Measurements from ENCODE around the gene ARHGAP27. TPM values are rescaled to one million over a fixed set of nuclear protein-coding genes. Genes with fewer than 3 reads are reported as not detected.
A peak's percentile ranks its signal among the peaks of the same experiment; 100 is the strongest.

ARHGAP27 gene
- total and polyA plus RNA-seq, 2 of the 4 experiments (the other 2 are of a cell fraction) = under 0.01 to 0.89 TPM

GRCh38 chr17:45386178-45386577, 46.5 kb downstream of the ARHGAP27 start:
- no peak overlapping the region for H3K56ac ChIP-seq (ENCODE audit: extremely low read depth, insufficient read depth, low read length)
- intact Hi-C loops (cut with micrococcal nuclease) (loop anchor here (5.0 kb wide), 1 partner anchor 94 kb away; no protein-coding TSS in a partner anchor), in situ Hi-C loops (cut with MboI; ENCODE audit: low sequenced_read_pairs) (loop anchor here (5.0 kb wide), 2 partner anchors 109 to 169 kb away; no protein-coding TSS in a partner anchor), dilution Hi-C loops (cut with HindIII; ENCODE audit: low sequenced_read_pairs, unreplicated experiment) (no loop called here)
- H2AK5ac ChIP-seq (ENCODE audit: low read depth, low read length) = no peak overlapping the region
- H4K8ac ChIP-seq (ENCODE audit: low read depth in 2 of 2, low read length in 2 of 2) = no peak overlapping the region
- H4K5ac ChIP-seq (ENCODE audit: low read depth, low read length) = no peak overlapping the region
- H3K4me3 ChIP-seq (ENCODE audit: insufficient read depth, low read depth, low read length) = no peak overlapping the region
- H2BK120ac ChIP-seq (ENCODE audit: low read depth, low read length) = no peak overlapping the region
- H4K91ac ChIP-seq (ENCODE audit: insufficient read depth, low read depth, low read length) = no peak overlapping the region
- no peak overlapping the region for H3K23ac ChIP-seq (ENCODE audit: low read depth, low read length)
- no peak overlapping the region for H2BK5ac ChIP-seq (ENCODE audit: low read depth, low read length, poor library complexity, severe bottlenecking)
- H2BK20ac ChIP-seq (ENCODE audit: low read depth, low read length) = no peak overlapping the region
- no peaks in the 10 kb centered on the region for H3K36me3 ChIP-seq (ENCODE audit: control insufficient read depth, insufficient read depth, low read length)
- H2BK15ac ChIP-seq (ENCODE audit: low read depth, low read length) = no peak overlapping the region
- peaks cover 5% of the 10 kb centered on the region; the same call in 1 of the 2 replicates for H3K4me1 ChIP-seq (ENCODE audit: control insufficient read depth, insufficient read depth, low read length)
- DNase-seq (no peak), ATAC-seq (ENCODE audit: low read depth) (no peak)
- no peaks in the 10 kb centered on the region for H3K9me3 ChIP-seq (ENCODE audit: control insufficient read depth, insufficient read depth, low read length)
- CTCF ChIA-PET = interaction anchor here (1.2 to 2.7 kb wide), 5 partner anchors 69 to 251 kb away, joined by 3 to 16 read pairs (median 4); partner anchors contain the start of genes ACBD4 and MAP3K14
- H3K4ac ChIP-seq (ENCODE audit: low read depth, low read length) = no peak overlapping the region
- no peak overlapping the region for H3K18ac ChIP-seq (ENCODE audit: low read depth, low read length)
- H3K27me3 ChIP-seq (ENCODE audit: control insufficient read depth, insufficient read depth, low read length) = peaks cover 9% of the 10 kb centered on the region; the same call in 1 of the 2 replicates
- no peak for TF ChIP-seq ELK1 (IDR thresholded peaks at IDR 0.05; ENCODE audit: borderline replicate concordance, low read depth, low read length)
- peak; percentile 22; the same call in 1 of the 2 replicates for TF ChIP-seq CEBPB (IDR thresholded peaks at IDR 0.05; ENCODE audit: low read depth, low read length)
- TF ChIP-seq POLR2A (IDR thresholded peaks at IDR 0.05; ENCODE audit: low read depth, low read length) = no peak
- TF ChIP-seq MAFK (IDR thresholded peaks at IDR 0.05; ENCODE audit: low read depth, low read length) = no peak
- no peak for TF ChIP-seq BHLHE40 (IDR thresholded peaks at IDR 0.05; ENCODE audit: low read depth, low read length)
- TF ChIP-seq FOS (IDR thresholded peaks at IDR 0.05; ENCODE audit: low read depth, low read length) = no peak
- H2AFZ ChIP-seq (replicated peaks; ENCODE audit: low read length, poor library complexity) = no peak overlapping the region
- BruUV-seq (replicated peaks) = no TSS peak
- H3K9me1 ChIP-seq (ENCODE audit: insufficient read depth, low read length) = no peaks in the 10 kb centered on the region
- no peak overlapping the region for H2AK9ac ChIP-seq (replicated peaks; ENCODE audit: low read depth, low read length, poor library complexity)
- POLR2A ChIA-PET (ENCODE audit: unreplicated experiment) = no interaction called here
- no peak overlapping the region for H3K4me2 ChIP-seq (ENCODE audit: low read depth, low read length)
- no peak overlapping the region for H3K14ac ChIP-seq (replicated peaks; ENCODE audit: low read depth, low read length)
- H4K20me1 ChIP-seq (ENCODE audit: insufficient read depth, low read length) = no peaks in the 10 kb centered on the region
- H3K27ac ChIP-seq (ENCODE audit: insufficient read depth, low read length) = no peak overlapping the region
- no peaks in the 10 kb centered on the region for H3K79me1 ChIP-seq (ENCODE audit: low read depth in 1 of 2, low read length in 2 of 2)
- H3K9ac ChIP-seq (ENCODE audit: low read depth, low read length) = no peak overlapping the region
- WGBS, 2 experiments (ENCODE audit: extremely low coverage in 2 of 2, insufficient read length in 1 of 2) = 100% methylated on average over 1 of the region's 4 CpGs; no CpG with 5 or more reads in 1 of the 2 experiments

Measured in IMR-90 (cell line).